ENCODE data around the gene PBX3.
A peak's percentile ranks its signal among the peaks of the same experiment; 100 is the strongest.

The PBX3 gene

GRCh38 chr9:125911861-125912644, 164.9 kb downstream of the PBX3 start:
- DNase-seq: no peak

GRCh38 chr9:125912667-125913066, 165.5 kb downstream of the PBX3 start:
- DNase-seq: no peak

GRCh38 chr9:125913551-125913950, 166.4 kb downstream of the PBX3 start:
- peak; percentile 46 for DNase-seq

DNA sequence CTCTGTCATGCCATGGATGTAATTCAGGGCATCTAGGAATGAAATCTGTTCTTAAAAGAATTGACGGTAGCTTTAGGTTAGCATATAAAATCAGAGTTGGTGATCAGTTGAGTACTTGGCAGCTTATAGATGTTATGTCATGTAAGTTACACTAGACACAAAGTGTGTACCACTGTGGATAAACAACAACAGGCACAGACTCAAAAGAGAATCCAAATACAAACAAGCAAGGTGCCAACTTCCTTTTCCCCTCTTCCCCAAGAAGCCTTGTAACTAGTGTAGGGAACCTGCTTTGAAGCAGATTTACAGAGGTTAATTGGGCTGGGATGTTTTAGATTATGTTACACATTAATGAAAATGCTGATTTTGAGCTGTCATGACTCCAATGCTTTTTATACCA, 167.2 kb downstream of the PBX3 start:
- DNase-seq: no peak

- no peak for DNase-seq
These were observed 168.4 kb downstream of the PBX3 start for GRCh38 chr9:125915606-125916005.

GRCh38 chr9:125919565-125919964, 172.4 kb downstream of the PBX3 start:
- no peak for DNase-seq

- DNase-seq: no peak
These were observed 173.2 kb downstream of the PBX3 start for GRCh38 chr9:125920402-125920801.

GRCh38 chr9:125922854-125923253, 175.7 kb downstream of the PBX3 start:
- DNase-seq: no peak

- no peak for DNase-seq
These were observed 177.2 kb downstream of the PBX3 start for GRCh38 chr9:125924351-125924750.

- DNase-seq: no peak
These were observed 179.8 kb downstream of the PBX3 start for GRCh38 chr9:125926936-125927335.

DNA sequence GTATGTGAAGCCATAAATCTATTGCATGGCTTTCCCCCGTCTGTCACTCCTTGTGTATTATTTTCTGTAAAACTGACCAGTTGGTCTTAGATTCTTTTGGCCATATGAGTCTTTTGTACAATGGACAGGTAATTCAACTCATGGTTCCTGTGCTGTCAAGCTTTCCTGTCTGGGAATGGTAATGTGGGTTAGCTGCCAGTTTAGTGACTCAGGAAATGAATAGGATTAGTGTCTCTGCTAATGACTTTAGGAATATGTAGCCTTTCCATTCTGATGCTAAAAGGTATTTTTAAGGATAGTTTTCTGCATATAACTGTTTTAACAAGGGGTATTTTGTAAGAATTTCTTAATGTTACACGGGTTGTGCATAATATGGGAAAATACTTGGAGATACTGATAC, 182.7 kb downstream of the PBX3 start:
- no peak for DNase-seq

DNA sequence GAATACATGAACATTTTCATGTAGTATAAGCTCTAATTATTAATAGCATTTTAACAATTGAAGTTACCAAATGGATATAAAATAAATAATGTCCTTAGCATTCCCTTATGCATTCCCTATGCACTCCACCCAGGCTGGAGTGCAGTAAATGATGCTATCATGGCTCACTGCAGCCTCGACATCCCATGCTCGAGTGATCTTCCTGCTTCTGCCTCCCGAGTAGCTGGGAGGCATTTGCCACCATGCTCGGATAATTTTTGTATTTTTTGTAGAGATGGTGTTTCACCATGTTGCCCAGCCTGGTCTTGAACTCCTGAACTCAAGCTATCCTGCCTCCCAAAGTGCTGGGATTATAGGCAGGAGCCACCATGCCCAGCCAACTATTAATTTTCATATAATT, 184.0 kb downstream of the PBX3 start:
- no peak for DNase-seq

- DNase-seq: no peak
These were observed 184.8 kb downstream of the PBX3 start for GRCh38 chr9:125932012-125932411.

DNA sequence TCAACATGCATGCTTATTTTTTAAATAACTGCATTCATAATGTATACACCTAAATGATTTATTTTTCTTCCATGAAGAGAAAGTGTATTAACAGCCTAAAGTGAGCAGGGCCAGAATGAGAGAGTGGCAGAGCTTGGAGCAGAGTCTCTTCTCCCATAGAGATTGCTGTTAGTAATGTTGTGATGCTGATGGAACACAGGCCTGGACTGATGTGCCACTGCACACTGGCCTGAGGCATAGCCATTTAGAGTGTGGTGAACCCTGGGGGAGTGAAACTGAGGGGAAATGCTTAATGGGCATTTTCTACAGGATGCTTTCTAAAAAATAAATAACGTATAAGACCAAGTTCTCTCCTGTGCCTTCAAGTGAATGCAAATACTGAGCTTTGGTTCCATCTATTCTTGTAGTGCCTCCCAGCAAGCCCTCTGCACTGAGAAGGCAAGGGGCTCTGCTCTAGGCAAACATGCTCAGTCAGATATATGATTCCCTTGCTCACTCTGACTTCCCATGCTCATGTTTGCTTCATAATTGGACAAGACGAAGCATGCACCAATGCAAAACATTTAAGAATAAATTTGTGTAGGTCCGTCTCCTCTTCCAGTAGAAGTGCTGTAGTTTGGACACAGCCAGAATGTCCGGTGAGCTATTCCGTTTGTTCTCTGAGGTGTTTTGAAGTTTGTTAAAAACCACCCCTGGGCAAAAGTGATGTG, 185.7 kb downstream of the PBX3 start:
- no peak for DNase-seq

DNA sequence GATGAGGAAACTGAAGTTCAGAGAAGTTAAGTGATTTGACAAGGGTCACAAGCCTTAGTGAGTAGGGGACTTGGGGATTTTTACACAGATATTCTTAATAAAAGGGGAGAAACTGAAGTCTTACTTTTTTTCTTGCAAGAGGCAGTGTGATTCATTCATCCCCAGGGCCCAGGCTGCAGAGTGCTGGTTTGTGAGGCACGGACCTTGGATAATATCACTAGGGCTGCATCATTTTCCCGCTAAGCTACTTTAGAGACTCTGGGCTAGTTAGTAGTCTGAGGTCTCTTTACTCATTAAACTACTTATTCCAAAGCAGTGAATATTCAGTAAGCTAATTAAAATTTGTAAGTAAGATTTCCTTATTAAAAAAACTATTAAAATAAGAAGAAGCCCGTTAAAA, 195.0 kb downstream of the PBX3 start:
- peak; percentile 23 for DNase-seq

- DNase-seq: no peak
These were observed 196.7 kb downstream of the PBX3 start for GRCh38 chr9:125943831-125944230.

GRCh38 chr9:125946397-125946796, 199.2 kb downstream of the PBX3 start:
- no peak for DNase-seq

- no peak for DNase-seq
These were observed 201.9 kb downstream of the PBX3 start for GRCh38 chr9:125948887-125949596.

- DNase-seq: no peak
These were observed 202.7 kb downstream of the PBX3 start for GRCh38 chr9:125949703-125950460.

- DNase-seq: no peak
These were observed 203.8 kb downstream of the PBX3 start for GRCh38 chr9:125950880-125951471.

DNA sequence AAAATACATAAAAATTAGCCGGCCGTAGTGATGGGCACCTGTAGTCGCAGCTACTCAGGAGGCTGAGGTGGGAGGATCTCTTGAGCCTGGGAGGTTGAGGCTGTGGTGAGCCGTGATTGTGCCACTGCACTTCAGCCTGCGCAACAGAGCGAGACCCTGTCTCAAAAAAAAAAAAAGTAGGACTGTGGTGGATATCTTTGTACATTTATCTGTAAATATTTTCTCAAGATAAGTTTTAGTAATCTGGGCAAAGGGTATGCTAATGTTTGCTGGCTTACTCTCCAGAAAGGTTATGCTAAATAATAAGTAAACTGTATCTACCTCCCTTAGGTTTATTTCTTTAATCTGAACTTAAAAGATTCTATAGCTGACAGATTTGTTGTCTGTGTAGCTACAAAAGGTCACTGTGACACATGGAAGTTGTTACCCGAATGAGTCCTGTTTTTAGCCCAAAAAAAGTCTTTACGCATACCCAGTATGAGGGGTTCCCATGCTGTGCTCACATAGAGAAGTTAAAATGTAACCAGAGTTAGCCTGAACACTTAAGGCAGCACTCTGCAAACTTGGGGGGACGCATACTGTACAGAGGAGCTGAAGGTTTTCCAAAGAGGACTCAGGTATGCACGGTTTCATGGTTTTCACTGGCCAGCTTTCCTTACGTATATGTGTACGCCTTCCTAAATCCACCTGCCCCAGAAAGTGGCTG, 206.3 kb downstream of the PBX3 start:
- no peak for DNase-seq

DNA sequence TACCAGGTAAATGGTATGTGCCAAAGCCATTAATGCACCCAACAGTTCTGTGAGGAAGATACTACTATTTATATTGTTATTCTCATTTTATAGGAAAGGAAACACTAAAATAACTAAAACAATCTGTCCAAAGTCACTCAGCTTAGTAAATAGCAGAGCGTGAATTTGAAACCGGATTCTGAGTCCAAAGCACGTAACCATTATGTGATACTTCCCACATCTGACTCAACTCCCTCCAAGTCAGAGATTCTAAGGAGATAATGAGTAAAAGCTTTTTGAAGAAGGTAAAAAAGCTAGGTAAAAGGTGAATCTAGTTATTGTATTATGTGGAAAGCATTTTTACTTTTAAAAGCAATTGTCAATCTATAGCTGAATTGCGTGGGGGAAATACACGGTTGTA, 208.9 kb downstream of the PBX3 start:
- no peak for DNase-seq
